ENCODE results near the gene HTR1A.

HTR1A gene

DNA sequence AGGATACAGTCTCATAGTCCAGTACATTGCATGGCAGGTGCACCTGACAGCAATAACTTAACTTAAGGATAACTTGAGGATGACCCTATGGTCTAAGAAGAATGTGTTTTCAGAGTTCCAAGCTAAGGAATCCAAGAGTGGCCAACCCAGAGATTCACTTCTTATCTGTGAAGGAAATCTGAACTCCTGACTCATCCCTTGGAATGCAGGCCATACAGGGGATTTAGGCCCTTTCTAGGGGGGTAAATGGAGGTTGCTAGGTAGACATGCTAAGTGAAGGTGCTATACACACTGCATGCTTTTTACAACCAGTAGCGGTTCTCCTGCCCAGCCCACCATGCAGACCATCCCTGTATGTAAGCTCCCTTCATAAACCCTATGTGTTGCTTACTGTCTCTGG is 50.4 kb downstream of the HTR1A start:
- TF ChIP-seq, protein P1, sequence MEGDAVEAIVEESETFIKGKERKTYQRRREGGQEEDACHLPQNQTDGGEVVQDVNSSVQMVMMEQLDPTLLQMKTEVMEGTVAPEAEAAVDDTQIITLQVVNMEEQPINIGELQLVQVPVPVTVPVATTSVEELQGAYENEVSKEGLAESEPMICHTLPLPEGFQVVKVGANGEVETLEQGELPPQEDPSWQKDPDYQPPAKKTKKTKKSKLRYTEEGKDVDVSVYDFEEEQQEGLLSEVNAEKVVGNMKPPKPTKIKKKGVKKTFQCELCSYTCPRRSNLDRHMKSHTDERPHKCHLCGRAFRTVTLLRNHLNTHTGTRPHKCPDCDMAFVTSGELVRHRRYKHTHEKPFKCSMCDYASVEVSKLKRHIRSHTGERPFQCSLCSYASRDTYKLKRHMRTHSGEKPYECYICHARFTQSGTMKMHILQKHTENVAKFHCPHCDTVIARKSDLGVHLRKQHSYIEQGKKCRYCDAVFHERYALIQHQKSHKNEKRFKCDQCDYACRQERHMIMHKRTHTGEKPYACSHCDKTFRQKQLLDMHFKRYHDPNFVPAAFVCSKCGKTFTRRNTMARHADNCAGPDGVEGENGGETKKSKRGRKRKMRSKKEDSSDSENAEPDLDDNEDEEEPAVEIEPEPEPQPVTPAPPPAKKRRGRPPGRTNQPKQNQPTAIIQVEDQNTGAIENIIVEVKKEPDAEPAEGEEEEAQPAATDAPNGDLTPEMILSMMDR (IDR thresholded peaks at IDR 0.05; ENCODE audit: low read depth, low read length, missing control alignments), result no peak
- no peak overlapping the region for H3K4me3 ChIP-seq (ENCODE audit: low read depth, low read length)
- no peak for DNase-seq (ENCODE audit: low read depth)

Data from GM12864 (cell line).